GM15510 (cell line): ENCODE measurements around the gene GAB4.

Experiments used
- POLR2A ChIP-seq: IDR thresholded peaks from 3 replicates; pipeline ENCODE4 v1.6.1; 2011; ENCODE audit warnings: borderline replicate concordance; ENCODE audit not compliant: insufficient read length; ENCODE audit errors: extremely low read depth

The GAB4 gene

DNA sequence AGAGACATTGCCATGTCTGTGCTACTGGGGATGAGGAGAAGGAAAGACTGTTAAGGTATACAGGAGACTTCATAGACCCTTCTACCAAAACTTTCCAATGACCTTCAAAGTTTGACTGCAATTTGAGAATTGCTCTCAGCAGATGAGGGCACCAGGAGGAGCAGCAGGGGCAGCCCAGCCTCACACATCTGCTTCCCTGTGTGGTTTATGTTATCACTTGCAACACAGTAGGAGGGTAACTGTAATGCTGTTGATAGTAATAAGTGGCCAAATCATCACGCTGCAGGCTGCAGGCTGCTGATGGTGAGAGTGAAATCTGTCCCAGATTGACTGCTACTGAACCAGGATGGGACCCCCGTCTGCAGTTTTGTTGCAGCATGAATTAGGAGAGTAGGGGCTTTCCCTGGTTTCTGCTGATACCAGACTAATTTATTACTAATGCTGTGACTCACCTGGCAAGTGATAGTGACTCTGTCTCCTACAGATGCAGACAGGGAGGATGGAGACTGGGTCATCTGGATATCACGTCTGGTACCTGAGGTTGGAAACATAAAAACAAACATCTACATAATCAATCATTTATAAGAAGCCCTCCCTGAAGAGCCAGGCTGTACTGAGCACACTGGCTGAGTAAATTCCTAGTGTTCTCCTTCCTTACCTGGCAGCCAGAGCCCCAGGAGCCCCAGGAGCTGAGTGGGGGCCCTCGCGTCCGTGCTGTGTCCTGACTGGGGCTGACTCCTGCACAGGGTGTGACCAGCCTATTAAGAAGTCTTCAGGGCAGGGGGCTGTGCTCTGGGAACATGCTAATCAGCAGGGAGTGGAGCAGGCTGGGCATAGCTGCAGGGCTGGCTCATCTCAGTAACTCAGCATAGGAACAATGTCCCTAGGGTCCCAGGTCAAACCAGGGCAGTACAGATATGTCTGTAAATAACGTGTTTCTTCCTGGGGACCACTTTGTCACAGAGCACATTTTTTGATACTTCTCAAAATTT, 74.4 kb downstream of the GAB4 start:
- no peak for TF ChIP-seq POLR2A

DNA sequence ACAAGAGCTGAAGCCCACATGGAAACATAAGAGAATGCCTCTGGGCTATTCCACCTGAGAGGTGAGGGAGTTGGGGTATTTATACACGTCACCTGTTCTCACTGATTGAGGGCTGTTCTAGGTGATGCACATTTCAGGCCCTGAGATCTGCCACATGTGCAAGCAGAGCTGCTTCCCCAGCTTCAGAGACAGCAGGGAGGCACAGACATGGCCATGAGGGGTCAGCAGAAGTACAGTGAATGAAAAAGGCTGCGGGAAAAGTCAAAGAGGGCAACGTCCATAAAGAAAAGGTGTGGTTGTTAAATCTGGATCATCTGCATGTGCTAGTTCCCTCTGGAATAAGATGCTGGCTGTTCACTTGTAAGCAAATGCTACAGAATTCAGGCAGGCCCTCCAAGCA, 75.4 kb downstream of the GAB4 start:
- no peak for TF ChIP-seq POLR2A

GRCh38 chr22:16925407-16925966, 82.5 kb downstream of the GAB4 start:
- no peak for TF ChIP-seq POLR2A

DNA sequence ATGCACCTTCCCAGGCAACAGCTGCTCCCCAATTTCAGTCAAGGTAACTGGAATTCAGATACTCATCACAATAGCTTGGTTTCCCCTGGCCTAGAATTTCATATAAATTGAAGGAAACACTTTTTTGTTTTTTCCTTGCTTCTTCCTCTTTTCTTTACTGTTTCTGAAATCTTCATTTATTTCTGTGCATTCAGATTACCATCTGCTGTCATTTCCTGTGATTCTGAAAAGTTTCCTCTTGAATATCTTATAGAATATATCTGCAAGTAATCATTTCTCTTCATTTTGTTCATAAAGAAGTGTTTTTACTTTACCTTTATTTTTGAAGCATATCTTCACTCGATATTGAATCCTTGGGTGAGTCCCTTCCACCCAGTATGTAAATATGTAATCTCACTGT, 85.3 kb downstream of the GAB4 start:
- TF ChIP-seq POLR2A: no peak

DNA sequence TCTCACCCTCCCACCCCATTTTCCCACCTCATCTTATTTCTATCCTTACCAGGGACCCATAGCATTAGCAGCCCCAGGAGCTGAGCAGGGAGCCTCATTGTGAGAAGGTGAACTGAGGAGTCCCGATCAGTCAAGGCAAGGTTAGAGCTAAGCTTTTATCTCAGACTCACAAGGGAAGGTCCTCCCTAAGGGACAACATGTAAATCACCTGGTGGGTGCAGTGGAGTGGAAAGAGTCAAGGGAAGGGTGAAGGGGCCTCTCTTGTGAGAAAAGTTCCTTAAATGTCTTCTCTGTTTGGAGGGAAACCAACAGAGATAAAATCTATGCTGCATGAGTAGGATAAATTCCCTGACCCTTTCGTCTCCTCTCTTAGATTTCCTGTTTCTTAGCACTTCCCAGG, 85.9 kb downstream of the GAB4 start:
- no peak for TF ChIP-seq POLR2A

- TF ChIP-seq POLR2A: no peak
Measured at GRCh38 chr22:16917144-16918003, 90.6 kb downstream of the GAB4 start.

DNA sequence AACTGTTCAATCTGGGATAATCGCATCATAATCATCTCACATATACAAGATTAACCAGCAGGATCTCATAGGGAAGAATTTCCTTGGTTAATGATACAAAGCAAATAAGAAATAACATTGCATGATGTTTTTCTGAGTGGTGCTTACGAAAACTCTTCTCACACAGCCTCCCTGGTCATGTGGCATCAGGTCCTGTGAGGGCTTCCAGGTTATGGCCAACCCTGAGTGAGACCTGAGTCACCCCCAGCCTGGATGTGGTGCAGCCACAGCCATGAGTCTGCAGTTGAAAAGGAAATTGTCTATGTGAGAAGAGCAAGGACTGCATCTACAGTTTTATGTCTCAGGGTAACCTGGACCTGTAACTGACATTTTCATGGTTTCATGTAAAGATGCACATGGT, 92.3 kb downstream of the GAB4 start:
- no peak for TF ChIP-seq POLR2A

DNA sequence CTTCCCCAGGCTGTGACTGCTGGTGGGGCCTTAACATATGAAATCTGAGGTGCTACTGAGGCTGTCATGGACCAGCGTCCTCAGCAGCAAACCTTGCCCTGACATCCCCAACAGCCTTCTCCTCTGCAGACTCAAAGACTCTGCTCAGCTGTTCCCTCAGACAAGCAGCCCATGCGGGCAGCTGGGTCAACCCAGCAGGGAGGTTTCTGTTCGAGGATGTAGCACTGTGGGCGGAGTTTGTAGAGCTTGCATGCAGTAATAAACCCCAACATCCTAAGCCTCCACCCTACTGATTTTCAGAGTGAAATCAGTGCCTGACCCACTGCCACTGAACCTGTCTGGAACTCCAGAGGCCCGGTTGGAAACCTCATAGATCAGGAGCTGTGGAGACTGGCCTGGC, 94.0 kb downstream of the GAB4 start:
- no peak for TF ChIP-seq POLR2A

DNA sequence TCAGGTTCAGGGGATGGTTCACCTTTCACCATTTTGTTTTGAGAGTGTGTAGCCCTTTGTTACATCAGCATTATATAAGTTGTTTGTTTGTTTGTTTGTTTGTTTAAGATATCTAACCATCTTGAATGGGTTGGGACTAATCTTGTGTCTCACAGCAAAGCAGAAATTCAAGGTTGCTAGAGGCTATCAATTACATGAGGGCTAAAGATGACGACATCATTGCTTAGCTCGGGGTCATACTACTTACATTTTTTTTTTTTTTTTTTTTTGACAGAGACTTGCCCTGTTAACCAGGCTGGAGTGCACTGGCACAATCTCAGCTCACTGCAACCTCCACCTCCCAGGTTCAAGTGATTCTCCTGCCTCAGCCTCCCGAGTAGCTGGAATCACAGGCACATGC, 95.7 kb downstream of the GAB4 start:
- TF ChIP-seq POLR2A: no peak
